ENCODE measurements around the gene TXNDC2. TPM values are rescaled to one million over a fixed set of nuclear protein-coding genes. Genes with fewer than 3 reads are reported as not detected.
A peak's percentile ranks its signal among the peaks of the same experiment; 100 is the strongest.
"Not testable (repeated sequence)": the region's sequence is repeated elsewhere in the genome, so short reads cannot be mapped to it uniquely, and the experiment has no call there.

Gene TXNDC2
- total and polyA plus RNA-seq, 4 donors = 0.17 to 0.35 (median 0.27) TPM; not detected in 1

GRCh38 chr18:9907867-9908266, 22.1 kb downstream of the TXNDC2 start:
- H3K4me1 ChIP-seq (ENCODE audit: control insufficient read depth, insufficient read depth, low read length) = no peaks in the 10 kb centered on the region
- no CpG with 5 or more reads among the region's 4 CpGs for WGBS (ENCODE audit: insufficient coverage)
- no peaks in the 10 kb centered on the region for H3K36me3 ChIP-seq (ENCODE audit: control insufficient read depth, insufficient read depth, low read length)
- H3K9me3 ChIP-seq (ENCODE audit: control insufficient read depth, insufficient read depth, low read length) = no peaks in the 10 kb centered on the region
- H3K4me3 ChIP-seq (ENCODE audit: low read depth, low read length) = no peak overlapping the region
- DNase-seq (ENCODE audit: low read depth in 4 of 6, low spot score in 6 of 6) = no peak
- no peak overlapping the region for H3K27ac ChIP-seq (ENCODE audit: low read depth, low read length)
- no peaks in the 10 kb centered on the region for H3K27me3 ChIP-seq (ENCODE audit: control insufficient read depth, insufficient read depth, low read length)

DNA sequence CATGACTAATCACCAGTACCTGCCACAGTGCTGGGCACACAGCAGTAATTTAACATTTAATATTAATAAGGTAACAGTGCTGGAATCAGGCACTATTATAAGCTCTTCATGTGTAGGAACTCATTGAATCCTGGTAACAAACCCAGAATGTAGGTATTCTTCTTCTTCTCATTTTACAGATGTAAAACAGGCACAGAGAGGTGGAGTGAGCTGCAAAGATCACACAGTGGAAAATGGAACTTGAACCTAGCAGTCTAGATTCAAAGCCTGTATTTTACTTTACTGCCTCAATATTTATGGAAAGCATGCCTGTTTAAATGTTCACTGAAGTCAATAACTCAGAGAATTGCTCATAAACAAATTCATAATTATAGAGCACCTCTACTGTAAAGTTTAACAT, 24.3 kb downstream of the TXNDC2 start:
- no peak for DNase-seq (ENCODE audit: low read depth in 4 of 6, low spot score in 6 of 6)
- Histone ChIP-seq H3K27ac (ENCODE audit: low read depth, low read length) (no peak overlapping the region), H3K36me3 (ENCODE audit: control insufficient read depth, insufficient read depth, low read length) (no peaks in the 10 kb centered on the region), H3K4me3 (ENCODE audit: low read depth, low read length) (no peak overlapping the region), H3K27me3 (ENCODE audit: control insufficient read depth, insufficient read depth, low read length) (no peaks in the 10 kb centered on the region), H3K9me3 (ENCODE audit: control insufficient read depth, insufficient read depth, low read length) (no peaks in the 10 kb centered on the region), H3K4me1 (ENCODE audit: control insufficient read depth, insufficient read depth, low read length) (no peaks in the 10 kb centered on the region)

DNA sequence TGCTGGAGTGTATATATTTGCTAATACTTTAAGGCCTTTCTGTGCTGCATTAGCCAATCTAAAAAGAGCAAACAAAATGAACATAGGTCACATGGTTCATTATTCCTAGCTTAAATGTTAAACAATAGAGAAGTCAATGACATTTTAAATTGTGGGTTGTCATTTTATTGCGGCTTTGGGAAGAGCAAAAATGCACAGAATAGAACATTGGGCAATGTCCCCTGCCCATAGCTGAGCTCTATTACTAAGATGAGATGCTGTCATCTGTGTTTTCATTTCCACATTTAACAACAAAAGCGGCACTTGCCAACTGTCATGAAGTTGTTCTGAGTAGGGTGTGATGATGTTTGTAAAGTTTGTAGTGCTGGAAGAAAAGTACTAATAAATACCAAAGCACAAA, 24.9 kb downstream of the TXNDC2 start:
- no peak overlapping the region for H3K27ac ChIP-seq (ENCODE audit: low read depth, low read length)
- no CpG with 5 or more reads among the region's 2 CpGs for WGBS (ENCODE audit: insufficient coverage)

GRCh38 chr18:9911226-9911625, 25.5 kb downstream of the TXNDC2 start:
- no peak overlapping the region for H3K27ac ChIP-seq (ENCODE audit: low read depth, low read length)
- DNase-seq (ENCODE audit: low read depth in 4 of 6, low spot score in 6 of 6) = no peak
- 83% methylated on average over 1 of the region's 5 CpGs for WGBS (ENCODE audit: insufficient coverage)

More for the DNA sequence above, 24.9 kb downstream of the TXNDC2 start:
- no peak for DNase-seq (ENCODE audit: low read depth in 4 of 6, low spot score in 6 of 6)
- no peak overlapping the region for H3K4me3 ChIP-seq (ENCODE audit: low read depth, low read length)
- no peaks in the 10 kb centered on the region for H3K9me3 ChIP-seq (ENCODE audit: control insufficient read depth, insufficient read depth, low read length)
- no peaks in the 10 kb centered on the region for H3K4me1 ChIP-seq (ENCODE audit: control insufficient read depth, insufficient read depth, low read length)
- H3K27me3 ChIP-seq (ENCODE audit: control insufficient read depth, insufficient read depth, low read length) = no peaks in the 10 kb centered on the region
- H3K36me3 ChIP-seq (ENCODE audit: control insufficient read depth, insufficient read depth, low read length) = no peaks in the 10 kb centered on the region

DNA sequence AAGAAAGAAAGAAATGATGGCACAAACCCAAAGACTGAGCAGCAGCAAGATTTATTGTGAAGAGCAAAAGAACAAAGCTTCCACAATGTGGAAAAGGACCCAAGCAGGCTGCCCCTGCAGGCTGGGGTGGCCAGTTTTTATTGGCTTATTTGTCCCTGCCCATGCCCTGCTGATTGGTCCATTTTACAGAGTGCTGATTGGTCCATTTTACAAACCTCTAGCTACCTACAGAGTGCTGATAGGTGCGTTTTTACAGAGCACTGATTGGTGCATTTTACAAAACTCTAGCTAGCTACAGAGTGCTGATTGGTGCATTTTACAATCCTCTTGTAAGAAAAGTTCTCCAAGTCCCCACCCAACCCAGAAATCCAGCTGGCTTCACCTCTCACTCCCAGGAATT, 26.5 kb downstream of the TXNDC2 start:
- not testable (repeated sequence) for H3K4me1 ChIP-seq (ENCODE audit: control insufficient read depth, insufficient read depth, low read length); H3K9me3 ChIP-seq (ENCODE audit: control insufficient read depth, insufficient read depth, low read length); H3K4me3 ChIP-seq (ENCODE audit: low read depth, low read length); H3K27ac ChIP-seq (ENCODE audit: low read depth, low read length); H3K27me3 ChIP-seq (ENCODE audit: control insufficient read depth, insufficient read depth, low read length); H3K36me3 ChIP-seq (ENCODE audit: control insufficient read depth, insufficient read depth, low read length); DNase-seq (ENCODE audit: low read depth in 4 of 6, low spot score in 6 of 6)
- 100% methylated on average over 1 of the region's 1 CpG for WGBS (ENCODE audit: insufficient coverage)

More at GRCh38 chr18:9911226-9911625, 25.5 kb downstream of the TXNDC2 start:
- no peaks in the 10 kb centered on the region for H3K27me3 ChIP-seq (ENCODE audit: control insufficient read depth, insufficient read depth, low read length)
- no peaks in the 10 kb centered on the region for H3K36me3 ChIP-seq (ENCODE audit: control insufficient read depth, insufficient read depth, low read length)
- H3K4me1 ChIP-seq (ENCODE audit: control insufficient read depth, insufficient read depth, low read length) = no peaks in the 10 kb centered on the region
- no peak overlapping the region for H3K4me3 ChIP-seq (ENCODE audit: low read depth, low read length)
- no peaks in the 10 kb centered on the region for H3K9me3 ChIP-seq (ENCODE audit: control insufficient read depth, insufficient read depth, low read length)

GRCh38 chr18:9913151-9913525, 27.4 kb downstream of the TXNDC2 start:
- peaks cover 5% of the 10 kb centered on the region for H3K4me1 ChIP-seq (ENCODE audit: control insufficient read depth, insufficient read depth, low read length)
- peak in 1 of 6 donors; percentile 26 for DNase-seq (ENCODE audit: low read depth in 4 of 6, low spot score in 6 of 6)
- H3K27me3 ChIP-seq (ENCODE audit: control insufficient read depth, insufficient read depth, low read length) = no peaks in the 10 kb centered on the region
- peak overlapping the region; percentile 99 for H3K27ac ChIP-seq (ENCODE audit: low read depth, low read length)
- peak overlapping the region; percentile 88 for H3K4me3 ChIP-seq (ENCODE audit: low read depth, low read length)
- WGBS (ENCODE audit: insufficient coverage) = 9% methylated on average over 11 of the region's 12 CpGs
- no peaks in the 10 kb centered on the region for H3K36me3 ChIP-seq (ENCODE audit: control insufficient read depth, insufficient read depth, low read length)
- no peaks in the 10 kb centered on the region for H3K9me3 ChIP-seq (ENCODE audit: control insufficient read depth, insufficient read depth, low read length)

GRCh38 chr18:9913526-9914333, 28.0 kb downstream of the TXNDC2 start, which contains the start of gene VAPA:
TSS of gene VAPA (plus strand) at chr18:9914016. CDS start at chr18:9914257, 241 bp downstream.
- no peaks in the 10 kb centered on the region for H3K36me3 ChIP-seq (ENCODE audit: control insufficient read depth, insufficient read depth, low read length)
- WGBS (ENCODE audit: insufficient coverage) = under 1% methylated on average over 84 of the region's 87 CpGs
- H3K27ac ChIP-seq (ENCODE audit: low read depth, low read length) = peak within 1 kb of the TSS; percentile 99
- H3K9me3 ChIP-seq (ENCODE audit: control insufficient read depth, insufficient read depth, low read length) = no peaks in the 10 kb centered on the region
- peak within 1 kb of the TSS; percentile 89 for H3K4me3 ChIP-seq (ENCODE audit: low read depth, low read length)
- peak; percentile 93 to 99 (median 96) for DNase-seq (ENCODE audit: low read depth in 4 of 6, low spot score in 6 of 6)
- peaks cover 6% of the 10 kb centered on the region for H3K4me1 ChIP-seq (ENCODE audit: control insufficient read depth, insufficient read depth, low read length)
- H3K27me3 ChIP-seq (ENCODE audit: control insufficient read depth, insufficient read depth, low read length) = no peaks in the 10 kb centered on the region

GRCh38 chr18:9914334-9914583, 28.5 kb downstream of the TXNDC2 start:
- DNase-seq (ENCODE audit: low read depth in 4 of 6, low spot score in 6 of 6) = peak in 2 of 6 donors; percentile 7 to 51

GRCh38 chr18:9914584-9915290, 29.0 kb downstream of the TXNDC2 start:
- Histone ChIP-seq H3K9me3 (ENCODE audit: control insufficient read depth, insufficient read depth, low read length) (no peaks in the 10 kb centered on the region), H3K4me1 (ENCODE audit: control insufficient read depth, insufficient read depth, low read length) (peaks cover 10% of the 10 kb centered on the region), H3K27ac (ENCODE audit: low read depth, low read length) (peak overlapping the region; percentile 88), H3K27me3 (ENCODE audit: control insufficient read depth, insufficient read depth, low read length) (no peaks in the 10 kb centered on the region), H3K36me3 (ENCODE audit: control insufficient read depth, insufficient read depth, low read length) (no peaks in the 10 kb centered on the region), H3K4me3 (ENCODE audit: low read depth, low read length) (peak overlapping the region; percentile 89)
- peak in 4 of 6 donors; percentile 19 to 72 (median 39) for DNase-seq (ENCODE audit: low read depth in 4 of 6, low spot score in 6 of 6)
- under 1% methylated on average over 77 of the region's 77 CpGs for WGBS (ENCODE audit: insufficient coverage)

More at GRCh38 chr18:9914334-9914583, 28.5 kb downstream of the TXNDC2 start:
- under 1% methylated on average over 35 of the region's 35 CpGs for WGBS (ENCODE audit: insufficient coverage)
- Histone ChIP-seq H3K4me1 (ENCODE audit: control insufficient read depth, insufficient read depth, low read length) (peaks cover 10% of the 10 kb centered on the region), H3K27me3 (ENCODE audit: control insufficient read depth, insufficient read depth, low read length) (no peaks in the 10 kb centered on the region), H3K4me3 (ENCODE audit: low read depth, low read length) (peak overlapping the region; percentile 88), H3K9me3 (ENCODE audit: control insufficient read depth, insufficient read depth, low read length) (no peaks in the 10 kb centered on the region), H3K27ac (ENCODE audit: low read depth, low read length) (peak overlapping the region; percentile 99), H3K36me3 (ENCODE audit: control insufficient read depth, insufficient read depth, low read length) (no peaks in the 10 kb centered on the region)

Data from spinal cord (tissue), 10 donors.